DMS114 treated with DMSO at 0.1 percent for 48 hours (cell line): ENCODE data around the gene DOCK10.
"Not testable (repeated sequence)": the region's sequence is repeated elsewhere in the genome, so short reads cannot be mapped to it uniquely, and the experiment has no call there.

ENCODE experiments used
- DNase-seq: peaks from one replicate; lab custom pipeline; 2025; ENCODE audit not compliant: unreplicated experiment; lab: John Stamatoyannopoulos, UW

Gene DOCK10

DNA sequence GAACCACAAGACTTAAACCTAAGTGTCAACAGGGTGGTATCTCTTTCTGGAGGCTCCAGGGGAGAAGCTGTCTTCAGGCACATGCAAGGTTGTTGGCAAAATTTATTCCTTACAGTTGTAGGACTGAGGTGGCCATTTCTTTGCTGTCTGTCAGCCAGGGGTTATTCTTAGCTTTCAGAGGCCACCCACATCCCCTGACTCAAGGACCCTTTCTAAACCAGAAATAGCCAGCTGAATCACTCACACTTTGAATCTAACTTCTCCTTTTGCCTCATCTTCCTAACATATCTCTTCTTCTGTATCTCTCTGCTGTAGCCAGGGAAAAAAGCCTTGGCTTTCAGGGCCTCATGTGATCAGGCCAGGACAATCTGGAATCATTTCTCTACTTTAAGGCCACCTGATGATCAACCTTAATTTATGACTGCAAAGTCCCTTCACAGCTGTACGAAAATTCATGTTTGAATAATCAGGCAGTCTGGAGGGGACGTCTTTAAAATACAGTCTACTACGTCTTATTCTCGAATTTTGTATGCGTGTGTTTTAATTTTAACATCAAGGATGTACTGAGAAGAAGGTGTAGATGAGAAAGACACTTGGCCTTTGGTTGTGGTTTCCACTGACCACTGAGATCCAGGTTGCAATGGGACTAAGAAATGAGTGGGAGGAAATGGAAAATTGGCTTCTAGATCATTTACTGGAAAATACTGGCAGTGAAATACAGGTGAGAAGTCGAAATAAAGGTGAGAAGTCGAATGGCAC, 90.4 kb downstream of the DOCK10 start:
- DNase-seq, result no peak

DNA sequence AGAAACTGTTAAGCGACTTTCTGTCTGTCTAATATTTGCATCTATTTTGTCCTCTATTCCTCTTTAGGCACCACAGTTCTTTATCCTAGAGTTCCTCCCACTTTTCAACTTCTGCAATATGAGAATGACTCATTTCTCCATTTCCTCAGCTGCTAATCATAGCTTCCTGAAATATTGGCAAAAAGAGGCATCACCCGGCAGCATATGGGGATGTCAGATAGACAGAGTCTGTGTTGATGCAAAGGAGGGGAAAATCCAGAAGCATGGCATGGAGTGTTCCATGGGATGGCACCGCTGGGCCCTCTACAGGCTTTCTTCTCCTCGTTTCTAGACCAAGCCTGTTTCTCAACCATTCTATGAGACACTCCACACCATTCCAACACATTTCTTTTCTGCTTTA, 93.4 kb downstream of the DOCK10 start:
- DNase-seq, result no peak

- DNase-seq, result no peak
These were observed 94.3 kb downstream of the DOCK10 start for GRCh38 chr2:224948005-224948404.

GRCh38 chr2:224947566-224947965, 94.7 kb downstream of the DOCK10 start:
- no peak for DNase-seq

DNA sequence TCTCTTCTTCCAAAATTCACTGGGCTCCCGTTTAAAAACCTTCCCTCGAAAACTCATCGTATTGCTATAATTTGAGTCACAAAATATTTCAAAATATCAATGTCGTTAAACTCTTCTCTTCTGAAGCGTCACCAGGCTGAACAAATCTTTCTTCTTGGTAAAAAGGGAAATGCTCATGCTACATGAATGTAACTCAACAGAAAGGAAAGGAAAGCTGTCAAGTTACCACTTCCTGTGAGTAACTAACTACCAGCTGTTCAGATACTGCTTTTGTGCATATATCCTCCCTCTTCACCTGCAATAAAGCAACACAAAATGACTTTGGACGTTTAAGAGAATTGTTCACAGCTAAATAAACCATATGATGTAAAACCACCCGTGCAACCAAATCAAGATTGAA, 95.4 kb downstream of the DOCK10 start:
- DNase-seq, result no peak

DNA sequence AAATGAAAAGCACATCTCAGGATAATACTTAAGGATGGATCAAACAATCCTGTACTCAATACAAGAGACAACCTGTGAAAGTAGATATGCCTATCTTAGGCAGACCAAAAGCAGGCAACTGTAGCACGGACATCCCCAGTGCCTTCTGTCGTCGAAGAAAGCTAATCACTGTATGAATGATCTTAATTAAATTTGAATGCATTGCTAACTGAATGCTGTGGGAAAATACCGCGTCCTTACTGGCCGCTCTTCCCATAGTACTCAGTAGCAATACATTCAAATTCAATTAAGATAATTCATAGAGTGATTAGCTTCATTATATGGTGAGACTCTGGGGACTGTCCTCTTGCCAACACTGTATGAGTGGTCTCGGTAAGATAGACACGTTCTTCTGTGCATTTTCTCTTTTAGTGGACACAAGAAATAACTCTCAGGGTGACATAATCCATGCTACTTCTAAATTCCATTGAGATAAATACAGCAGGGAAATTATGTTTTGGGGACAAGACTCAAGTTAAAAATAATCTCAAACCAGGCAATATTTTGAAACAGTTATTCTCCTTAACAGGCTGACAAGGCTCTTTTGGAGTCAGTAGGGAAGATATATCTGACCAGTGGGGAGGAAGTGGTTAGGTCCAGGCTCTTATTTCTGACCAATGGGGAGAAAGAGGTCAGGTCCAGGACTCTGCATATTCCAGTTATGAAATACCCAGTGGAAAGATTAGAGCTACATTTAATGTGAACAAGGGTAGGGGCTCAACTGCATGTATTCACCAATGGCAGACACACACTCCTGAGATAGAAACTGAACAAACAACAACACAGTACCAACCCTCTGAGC, 97.3 kb downstream of the DOCK10 start:
- DNase-seq, result no peak

DNA sequence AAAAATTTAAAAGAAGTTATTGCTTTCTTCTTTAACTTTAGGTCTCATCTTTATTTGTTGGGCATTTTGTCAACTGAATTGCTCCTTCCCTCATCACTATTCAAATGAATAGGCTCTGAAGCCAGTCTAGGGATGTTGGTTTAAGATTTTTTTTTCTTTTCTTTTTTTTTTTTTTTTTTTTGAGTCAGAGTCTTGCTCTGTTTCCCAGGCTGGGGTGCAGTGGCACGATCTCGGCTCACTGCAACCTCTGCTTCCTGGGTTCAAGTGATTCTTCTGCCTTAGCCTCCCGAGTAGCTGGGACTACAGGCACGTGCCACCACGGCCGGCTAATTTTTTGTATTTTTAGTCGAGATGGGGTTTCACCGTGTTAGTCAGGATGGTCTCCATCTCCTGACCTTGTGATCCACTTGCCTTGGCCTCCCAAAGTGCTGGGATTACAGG, 98.6 kb downstream of the DOCK10 start:
- not testable (repeated sequence) for DNase-seq

DNA sequence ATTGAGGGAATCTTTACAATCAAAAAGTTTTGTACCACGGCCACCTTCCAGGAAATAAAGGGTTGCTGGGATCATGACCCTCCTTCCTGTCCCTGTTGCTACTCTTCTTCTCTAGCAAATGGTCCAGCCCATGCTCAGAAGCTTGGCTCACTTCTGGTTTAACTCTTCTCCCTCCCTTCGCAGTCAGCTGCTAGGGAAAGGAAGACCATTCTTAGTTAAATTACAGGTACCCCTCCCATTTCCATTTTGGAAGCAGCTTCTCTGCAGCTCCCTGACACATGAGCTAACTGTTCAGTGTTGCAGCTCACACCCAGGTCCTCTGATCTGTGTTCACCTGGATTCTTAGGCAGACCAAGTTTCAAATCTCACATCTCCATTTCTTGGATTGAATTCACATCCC, 100.3 kb downstream of the DOCK10 start:
- DNase-seq, result no peak

DNA sequence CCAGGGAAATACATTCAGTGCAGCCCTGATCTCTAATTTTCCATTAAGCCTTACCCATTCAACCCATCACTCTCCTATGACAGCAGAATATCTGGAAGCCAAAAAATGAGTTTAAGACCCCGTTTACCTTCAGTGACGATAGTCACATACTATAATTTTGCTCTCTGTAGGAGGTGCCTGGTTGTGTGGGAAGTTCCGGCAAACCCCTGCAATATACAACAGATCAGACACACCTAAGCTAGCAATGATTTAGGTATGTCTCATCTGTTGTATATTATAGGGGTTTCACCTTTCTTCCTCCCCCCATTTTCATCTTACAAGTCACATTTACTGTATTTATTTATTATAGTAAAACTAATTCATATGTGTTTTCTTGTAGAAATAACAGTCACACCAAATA, 101.7 kb downstream of the DOCK10 start:
- DNase-seq, result no peak

DNA sequence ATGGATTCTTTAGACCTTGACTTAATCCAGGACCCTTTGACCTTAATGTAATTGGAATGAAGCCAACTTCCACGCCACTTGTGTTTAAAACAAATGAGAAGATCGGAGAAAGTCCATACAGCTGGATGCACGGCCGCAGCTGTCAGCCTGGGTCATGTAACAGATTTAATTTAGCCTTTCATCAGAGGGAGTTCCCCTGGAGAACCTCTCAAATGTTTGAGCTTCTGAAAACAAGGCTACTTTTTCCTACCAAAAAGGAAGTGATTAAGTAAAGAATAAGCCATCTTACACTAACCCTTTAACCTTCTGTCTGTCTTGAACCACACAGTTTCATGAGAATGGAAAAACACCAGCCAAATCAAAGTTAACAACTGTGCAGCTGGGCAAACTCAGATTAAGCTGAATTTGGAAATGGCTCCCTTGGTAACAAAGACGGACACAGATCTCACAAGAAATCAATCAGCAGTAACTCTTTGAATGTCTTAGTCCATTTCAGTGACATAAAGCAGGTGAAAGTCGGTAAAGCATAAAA, 103.6 kb downstream of the DOCK10 start:
- DNase-seq, result no peak

GRCh38 chr2:224937887-224938286, 104.4 kb downstream of the DOCK10 start:
- no peak for DNase-seq

DNA sequence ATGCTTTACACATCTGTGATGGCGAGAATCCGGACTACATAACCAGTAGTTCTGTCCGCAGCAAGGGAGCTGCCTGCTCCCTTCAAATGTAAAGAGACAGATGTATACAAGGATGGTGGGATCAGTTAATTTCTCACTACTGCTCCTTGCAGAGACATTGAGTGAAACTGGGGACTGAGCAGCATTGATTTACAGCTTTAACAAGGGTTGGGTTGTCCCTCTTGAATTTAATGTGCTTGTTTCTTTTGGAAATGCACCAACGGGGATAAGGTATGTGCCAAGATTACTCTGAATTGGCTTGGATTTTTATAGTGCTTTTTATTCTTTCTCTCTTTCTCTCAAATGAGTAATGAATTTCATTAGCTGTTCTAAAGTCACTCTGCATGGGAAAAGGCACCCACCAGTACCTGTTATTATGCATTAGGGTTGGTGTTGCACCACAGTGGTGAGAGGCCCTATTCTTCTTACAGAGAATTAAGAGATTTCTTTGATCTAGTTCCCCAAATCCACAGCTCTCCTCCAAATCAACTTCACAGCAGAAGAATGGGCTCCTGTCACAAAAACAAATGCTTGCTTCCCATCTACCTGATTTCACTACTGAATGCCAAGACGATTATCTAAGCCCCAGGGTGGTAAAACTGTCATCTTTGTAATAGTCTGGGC, 107.6 kb downstream of the DOCK10 start:
- DNase-seq, result no peak

DNA sequence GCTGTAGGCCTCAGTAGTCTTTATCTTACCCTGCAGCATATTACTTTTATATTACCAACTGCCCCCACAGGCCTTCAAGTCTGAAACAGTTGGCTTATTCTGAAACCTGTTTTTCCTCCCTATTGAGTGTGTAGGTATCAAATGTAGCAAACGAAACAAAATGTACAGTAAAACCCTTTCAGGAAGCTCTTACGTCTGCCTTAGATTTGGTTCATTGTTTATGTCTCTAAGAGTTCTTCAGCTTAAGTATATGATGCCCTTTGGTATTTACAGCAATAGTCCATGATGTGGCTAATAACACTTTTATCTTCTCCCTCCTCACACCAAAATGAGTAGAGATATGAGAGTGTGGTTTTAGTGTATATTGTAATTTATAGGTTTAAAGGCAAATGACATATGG, 108.8 kb downstream of the DOCK10 start:
- DNase-seq, result no peak

DNA sequence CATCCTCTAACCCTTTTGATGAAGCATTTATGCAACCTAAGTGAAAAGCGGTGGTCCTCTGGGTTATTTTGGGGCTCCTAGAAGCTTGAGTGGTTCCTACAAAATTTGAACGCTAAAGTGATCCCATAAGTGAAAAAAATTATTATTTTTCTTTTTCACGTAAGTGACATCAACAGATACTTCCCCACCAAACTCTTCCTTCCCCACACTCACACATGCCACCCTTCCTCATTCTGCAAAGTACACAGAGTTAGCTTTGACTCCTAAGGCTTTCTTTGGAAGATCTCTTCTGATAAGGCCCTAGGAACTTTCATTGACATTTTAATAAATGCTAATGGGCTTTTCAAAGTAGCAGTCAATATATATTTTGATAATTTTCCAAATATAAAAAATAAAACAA, 109.7 kb downstream of the DOCK10 start:
- no peak for DNase-seq

GRCh38 chr2:224931956-224932355, 110.3 kb downstream of the DOCK10 start:
- no peak for DNase-seq

DNA sequence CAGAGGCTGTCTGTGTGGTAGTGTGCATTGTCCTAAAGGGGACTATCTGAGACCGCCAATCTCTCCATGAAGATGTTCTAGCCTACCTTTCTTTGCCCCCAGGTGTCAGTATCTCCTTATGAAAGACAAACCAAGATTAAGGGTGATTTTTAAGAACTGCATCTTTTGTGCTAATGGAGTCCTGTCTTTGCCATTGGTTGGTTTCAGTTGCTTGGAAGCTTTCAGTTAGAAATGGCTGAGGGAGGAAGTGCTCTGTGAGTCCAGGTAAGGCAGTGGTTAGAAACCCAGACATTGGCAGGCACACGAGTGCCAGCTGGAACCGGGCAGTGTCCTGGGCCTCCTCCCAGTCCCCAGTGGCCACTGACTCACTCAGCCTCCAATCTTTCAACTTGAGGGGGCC, 111.3 kb downstream of the DOCK10 start:
- DNase-seq, result no peak

DNA sequence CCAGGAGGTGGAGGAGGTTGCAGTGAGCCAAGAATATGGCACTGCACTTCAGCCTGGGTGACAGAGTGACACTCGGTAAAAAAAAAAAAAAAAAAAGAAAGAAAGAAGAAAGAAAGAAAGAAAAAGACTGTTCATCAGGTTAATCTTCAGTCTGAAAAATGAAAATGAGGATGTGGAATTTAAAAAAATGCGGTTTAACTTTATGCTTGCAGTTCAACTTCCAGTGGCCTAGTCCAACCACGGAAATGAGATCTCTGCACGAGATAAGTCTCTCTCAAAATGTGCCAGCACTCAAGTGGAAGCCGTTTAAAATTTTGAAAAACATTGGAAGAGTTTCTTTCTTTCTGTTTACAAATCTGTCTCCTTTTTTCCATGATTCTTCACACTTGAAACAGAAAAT, 112.1 kb downstream of the DOCK10 start:
- no peak for DNase-seq

GRCh38 chr2:224929512-224929911, 112.8 kb downstream of the DOCK10 start:
- DNase-seq, result no peak

DNA sequence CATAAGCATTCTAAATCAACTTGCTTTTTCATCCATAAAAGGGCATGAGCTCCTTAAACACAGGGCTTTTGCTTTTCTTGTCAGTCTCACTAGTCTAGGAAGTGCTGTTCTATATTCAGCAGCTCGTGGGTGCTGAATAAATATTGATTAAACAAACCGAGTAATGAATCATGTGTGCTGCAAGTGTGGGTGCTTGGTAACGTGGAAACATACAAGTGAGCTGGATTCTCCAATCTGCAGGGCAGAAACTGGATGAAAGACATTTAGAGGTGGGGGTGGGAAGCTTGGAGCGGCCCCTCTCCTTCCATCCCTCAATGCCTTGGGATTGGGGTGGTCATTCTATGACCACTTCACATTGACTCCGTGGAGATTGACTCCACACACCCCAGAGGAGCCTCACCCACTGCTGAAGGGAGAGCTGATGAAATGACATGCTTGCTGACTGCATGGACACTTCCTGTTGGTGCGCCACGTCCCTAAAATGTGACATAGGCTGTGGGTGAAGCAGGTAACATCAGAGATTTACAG, 114.6 kb downstream of the DOCK10 start:
- no peak for DNase-seq

DNA sequence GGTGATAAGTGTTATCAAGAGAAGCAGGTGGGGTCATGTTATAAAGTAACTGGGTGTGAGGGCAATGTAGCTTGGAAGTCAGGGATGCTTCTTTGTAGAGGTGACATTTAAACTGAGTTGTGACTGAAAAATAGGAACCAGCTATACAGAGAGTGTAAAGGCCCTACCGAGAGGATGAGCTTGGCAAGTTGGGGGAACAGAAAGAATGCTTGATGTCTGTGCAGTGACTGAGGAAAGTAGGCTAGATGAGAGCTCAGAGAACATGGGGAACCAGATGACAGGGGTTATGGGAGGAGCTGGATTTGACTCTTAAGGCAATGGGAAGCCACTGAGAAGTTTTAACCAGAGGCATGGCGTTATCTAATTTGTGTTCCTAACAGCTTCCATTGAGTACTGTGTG, 115.3 kb downstream of the DOCK10 start:
- no peak for DNase-seq

- DNase-seq, result no peak
These were observed 116.5 kb downstream of the DOCK10 start for GRCh38 chr2:224925810-224926100.
